ENCODE measurements around the gene ITIH4.

- no peak for TF ChIP-seq CTCF (conservative IDR thresholded peaks at IDR 0.05; ENCODE audit: low read length)
- no peak for TF ChIP-seq EZH2phosphoT487 (IDR thresholded peaks at IDR 0.05; ENCODE audit: borderline replicate concordance)
Observed at GRCh38 chr3:52779011-52779836, 51.2 kb downstream of the ITIH4 start.
